Neuronal stem cell (in vitro differentiated cells): ENCODE data around the gene CSNK1D.
A peak's percentile ranks its signal among the peaks of the same experiment; 100 is the strongest.

Experiments used
- DNase-seq: peaks from one replicate; pipeline ENCODE4 v3.0.0-alpha.2; 2013; ENCODE audit warnings: low spot score
- H2AFZ ChIP-seq: one replicate; pipeline ENCODE4 v1.6.1; 2013; ENCODE audit warnings: mild to moderate bottlenecking, low read length, inconsistent platforms
- H2AK5ac ChIP-seq: 2 replicates; pipeline ENCODE4 v1.6.1; 2013; ENCODE audit warnings: low read depth, mild to moderate bottlenecking, inconsistent platforms, low read length, moderate library complexity, mixed read lengths
- H2BK120ac ChIP-seq: 2 replicates; pipeline ENCODE4 v1.6.1; 2013; ENCODE audit warnings: low read depth, mild to moderate bottlenecking, inconsistent platforms, low read length, moderate library complexity, mixed read lengths
- H2BK12ac ChIP-seq: one replicate; pipeline ENCODE4 v1.6.1; 2013; ENCODE audit warnings: low read length, inconsistent platforms
- H2BK15ac ChIP-seq: 2 replicates; pipeline ENCODE4 v1.6.1; 2013; ENCODE audit warnings: mild to moderate bottlenecking, low read length, inconsistent platforms, mixed read lengths
- H2BK5ac ChIP-seq: one replicate; pipeline ENCODE4 v1.6.1; 2013; ENCODE audit warnings: inconsistent platforms, mild to moderate bottlenecking, low read length, moderate library complexity
- H3K14ac ChIP-seq: one replicate; pipeline ENCODE4 v1.6.1; 2013; ENCODE audit warnings: low read length, inconsistent platforms
- H3K18ac ChIP-seq: 2 replicates; pipeline ENCODE4 v1.6.1; 2013; ENCODE audit warnings: low read length, inconsistent platforms
- H3K23ac ChIP-seq: 2 replicates; pipeline ENCODE4 v1.6.1; 2013; ENCODE audit warnings: low read depth, mild to moderate bottlenecking, mixed read lengths, low read length, inconsistent platforms; ENCODE audit not compliant: poor library complexity
- H3K27ac ChIP-seq: replicated peaks from 3 replicates; pipeline ENCODE4 v1.5.1; 2013; ENCODE audit warnings: low read length, inconsistent platforms
- H3K27me3 ChIP-seq, 3 experiments: 2 replicates each; pipeline ENCODE4 v1.6.1; 2013; ENCODE audit warnings: low read length in 3 of 3, mild to moderate bottlenecking in 2 of 3, inconsistent platforms in 1 of 3, low read depth in 1 of 3, mixed read lengths in 1 of 3, moderate library complexity in 1 of 3; ENCODE audit not compliant: control insufficient read depth in 3 of 3, insufficient read depth in 3 of 3
- H3K36me3 ChIP-seq, 2 donors: replicated peaks in 1 of 2; 2 replicates each; pipeline ENCODE4 v1.6.1; 2013; ENCODE audit warnings: low read length in 2 of 2; ENCODE audit not compliant: control insufficient read depth in 2 of 2, insufficient read depth in 2 of 2
- H3K4ac ChIP-seq: 2 replicates; pipeline ENCODE4 v1.6.1; 2013; ENCODE audit warnings: inconsistent platforms, mild to moderate bottlenecking, low read length, moderate library complexity
- H3K4me1 ChIP-seq, 2 donors: 1 replicate in 1 of 2; 2 replicates in 1 of 2; pipeline ENCODE4 v1.6.1; 2013; ENCODE audit warnings: low read length in 2 of 2, low read depth in 1 of 2; ENCODE audit not compliant: control insufficient read depth in 2 of 2, insufficient read depth in 1 of 2
- H3K4me2 ChIP-seq: one replicate; pipeline ENCODE4 v1.6.1; 2013; ENCODE audit warnings: mild to moderate bottlenecking, low read length, inconsistent platforms; ENCODE audit not compliant: insufficient read depth, poor library complexity, severe bottlenecking
- H3K4me3 ChIP-seq, 2 donors: 2 replicates each; pipeline ENCODE4 v1.5.1; 2013; ENCODE audit warnings: low read length in 2 of 2, mild to moderate bottlenecking in 2 of 2, inconsistent platforms in 1 of 2, moderate library complexity in 1 of 2
- H3K79me1 ChIP-seq: one replicate; pipeline ENCODE4 v1.6.1; 2013; ENCODE audit warnings: low read depth, mild to moderate bottlenecking, inconsistent platforms, low read length, moderate library complexity
- H3K9ac ChIP-seq: one replicate; pipeline ENCODE4 v1.6.1; 2013; ENCODE audit warnings: mild to moderate bottlenecking, low read depth, low read length, inconsistent platforms; ENCODE audit not compliant: poor library complexity
- H3K9me3 ChIP-seq, 2 donors: replicated peaks in 1 of 2; 2 replicates each; pipeline versions ENCODE3 to v1.6.1; 2013; ENCODE audit warnings: low read length in 2 of 2, mild to moderate bottlenecking in 2 of 2, inconsistent platforms in 1 of 2, low read depth in 1 of 2, mixed read lengths in 1 of 2, moderate library complexity in 1 of 2; ENCODE audit not compliant: control insufficient read depth in 2 of 2, insufficient read depth in 1 of 2
- H4K8ac ChIP-seq: one replicate; pipeline ENCODE4 v1.6.1; 2013; ENCODE audit warnings: low read depth, mild to moderate bottlenecking, inconsistent platforms, low read length, moderate library complexity
- H4K91ac ChIP-seq: one replicate; pipeline ENCODE4 v1.6.1; 2013; ENCODE audit warnings: low read length, low read depth, mild to moderate bottlenecking, inconsistent platforms; ENCODE audit not compliant: poor library complexity
- WGBS, 2 donors: extraction: QIAGEN DNeasy Blood & Tissue Kit; methylation state at CpG; one replicate each; pipeline ENCODE4 v1.1.7; 2013; ENCODE audit warnings: missing lambda C conversion rate in 2 of 2, mixed read lengths in 1 of 2; ENCODE audit not compliant: insufficient read length in 2 of 2, insufficient replicate concordance in 1 of 2; ENCODE audit errors: extremely low coverage in 2 of 2; 5-methylcytosine and 5-hydroxymethylcytosine counted together

CSNK1D gene

GRCh38 chr17:82204831-82205719, 68.4 kb downstream of the CSNK1D start:
- Histone ChIP-seq H3K9ac (peak overlapping the region; percentile 61), H3K18ac (no peak overlapping the region), H3K9me3 (no peaks in the 10 kb centered on the region), H2BK12ac (no peak overlapping the region), H3K36me3 (peaks cover 9 to 22% of the 10 kb centered on the region in 2 donors), H2AFZ (no peak overlapping the region), H2BK5ac (no peak overlapping the region), H3K4me3 (no peak overlapping the region), H3K14ac (no peak overlapping the region), H3K4ac (no peak overlapping the region), H2AK5ac (no peak overlapping the region), H2BK120ac (no peak overlapping the region), H4K8ac (no peak overlapping the region), H3K79me1 (peaks cover 9% of the 10 kb centered on the region), H3K27me3 (no peaks in the 10 kb centered on the region), H2BK15ac (no peak overlapping the region), H3K4me2 (no peak overlapping the region), H3K23ac (peak overlapping the region; percentile 90), H3K4me1 (peaks cover 0 to 3% of the 10 kb centered on the region in 2 donors), H4K91ac (no peak overlapping the region), H3K27ac (no peak overlapping the region)
- no CpG with 5 or more reads among the region's 25 CpGs for WGBS, 2 donors
- DNase-seq = no peak

- no peak overlapping the region for H3K14ac ChIP-seq
- no peak overlapping the region for H2AFZ ChIP-seq
- no peak overlapping the region for H3K27ac ChIP-seq
- H3K9ac ChIP-seq = no peak overlapping the region
- no peak overlapping the region for H4K8ac ChIP-seq
- no peaks in the 10 kb centered on the region for H3K9me3 ChIP-seq
- no peaks in the 10 kb centered on the region for H3K27me3 ChIP-seq
- no peak overlapping the region for H3K4me3 ChIP-seq
- H4K91ac ChIP-seq = no peak overlapping the region
- no peak overlapping the region for H2BK15ac ChIP-seq
- no peak overlapping the region for H3K18ac ChIP-seq
- H3K36me3 ChIP-seq = peaks cover 13 to 31% of the 10 kb centered on the region in 2 donors
- H2AK5ac ChIP-seq = peak overlapping the region; percentile 9
- H3K79me1 ChIP-seq = peaks cover 9% of the 10 kb centered on the region
- no peak overlapping the region for H2BK5ac ChIP-seq
- H2BK12ac ChIP-seq = no peak overlapping the region
- no peak overlapping the region for H3K4me2 ChIP-seq
- no peak overlapping the region for H3K4ac ChIP-seq
- H2BK120ac ChIP-seq = no peak overlapping the region
- DNase-seq = no peak
- peak overlapping the region; percentile 14 for H3K23ac ChIP-seq
- WGBS, 2 donors = no CpG with 5 or more reads among the region's 19 CpGs
- H3K4me1 ChIP-seq = peaks cover 0 to 3% of the 10 kb centered on the region in 2 donors
Measured at GRCh38 chr17:82203920-82204319, 69.6 kb downstream of the CSNK1D start.

GRCh38 chr17:82202981-82203380, 70.5 kb downstream of the CSNK1D start:
- H4K8ac ChIP-seq = no peak overlapping the region
- H2AFZ ChIP-seq = no peak overlapping the region
- whole genome bisulfite sequencing, 2 donors = no CpG with 5 or more reads among the region's 10 CpGs
- no peak overlapping the region for H3K23ac ChIP-seq
- H2BK120ac ChIP-seq = no peak overlapping the region
- H2AK5ac ChIP-seq = no peak overlapping the region
- no peaks in the 10 kb centered on the region for H3K27me3 ChIP-seq
- H3K9me3 ChIP-seq = peaks cover 0 to under 1% of the 10 kb centered on the region in 2 donors
- no peak overlapping the region for H3K18ac ChIP-seq
- peaks cover 15 to 37% of the 10 kb centered on the region in 2 donors for H3K36me3 ChIP-seq
- no peak overlapping the region for H3K4me2 ChIP-seq
- H2BK5ac ChIP-seq = no peak overlapping the region
- H2BK12ac ChIP-seq = no peak overlapping the region
- no peak for DNase-seq
- no peak overlapping the region for H3K27ac ChIP-seq
- H3K14ac ChIP-seq = no peak overlapping the region
- H3K4me3 ChIP-seq = no peak overlapping the region
- H2BK15ac ChIP-seq = no peak overlapping the region
- H3K9ac ChIP-seq = no peak overlapping the region
- H4K91ac ChIP-seq = no peak overlapping the region
- no peak overlapping the region for H3K4ac ChIP-seq
- peaks cover 0 to 3% of the 10 kb centered on the region in 2 donors for H3K4me1 ChIP-seq
- peaks cover 9% of the 10 kb centered on the region for H3K79me1 ChIP-seq

DNA sequence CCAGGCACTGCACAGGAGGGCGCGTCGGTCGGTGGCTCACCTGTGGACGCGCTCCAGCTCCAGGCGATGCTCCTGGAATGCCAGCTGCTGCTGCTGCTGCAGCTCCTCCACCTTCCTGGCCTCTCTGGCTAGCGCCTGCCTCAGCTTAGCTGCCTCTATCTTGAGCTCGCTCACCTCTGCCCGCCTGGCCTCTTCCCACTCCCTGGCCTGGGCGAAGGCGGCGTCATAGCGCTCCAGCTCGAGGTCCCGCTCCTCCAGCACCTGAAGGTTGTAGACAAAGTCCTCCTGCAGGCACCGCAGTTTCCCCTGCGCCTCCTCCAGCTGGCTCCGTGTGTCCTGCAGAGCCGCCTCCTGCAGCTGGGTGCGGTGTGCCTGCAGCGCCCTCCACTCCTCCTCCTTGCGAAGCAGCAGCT, 72.0 kb downstream of the CSNK1D start:
- H2AFZ ChIP-seq = no peak overlapping the region
- whole genome bisulfite sequencing, 2 donors = no CpG with 5 or more reads among the region's 23 CpGs
- H3K23ac ChIP-seq = peak overlapping the region; percentile 89
- H3K4me2 ChIP-seq = no peak overlapping the region
- peaks cover 0 to 4% of the 10 kb centered on the region in 2 donors for H3K9me3 ChIP-seq
- H2BK15ac ChIP-seq = no peak overlapping the region
- H3K4me3 ChIP-seq = no peak overlapping the region
- peak overlapping the region; percentile 12 for H3K9ac ChIP-seq
- H2AK5ac ChIP-seq = no peak overlapping the region
- no peaks in the 10 kb centered on the region for H3K27me3 ChIP-seq
- H3K4me1 ChIP-seq = peaks cover 0 to 3% of the 10 kb centered on the region in 2 donors
- H3K4ac ChIP-seq = peak overlapping the region; percentile 66
- peak overlapping the region; percentile 82 for H4K8ac ChIP-seq
- H2BK120ac ChIP-seq = no peak overlapping the region
- no peak overlapping the region for H3K27ac ChIP-seq
- no peak overlapping the region for H3K14ac ChIP-seq
- no peak overlapping the region for H2BK5ac ChIP-seq
- no peak for DNase-seq
- no peak overlapping the region for H4K91ac ChIP-seq
- peak overlapping the region; percentile 58 for H2BK12ac ChIP-seq
- peaks cover 24 to 41% of the 10 kb centered on the region in 2 donors for H3K36me3 ChIP-seq
- no peak overlapping the region for H3K18ac ChIP-seq
- H3K79me1 ChIP-seq = peaks cover 9% of the 10 kb centered on the region
